ENCODE data around the gene RALGAPA2.

DNA sequence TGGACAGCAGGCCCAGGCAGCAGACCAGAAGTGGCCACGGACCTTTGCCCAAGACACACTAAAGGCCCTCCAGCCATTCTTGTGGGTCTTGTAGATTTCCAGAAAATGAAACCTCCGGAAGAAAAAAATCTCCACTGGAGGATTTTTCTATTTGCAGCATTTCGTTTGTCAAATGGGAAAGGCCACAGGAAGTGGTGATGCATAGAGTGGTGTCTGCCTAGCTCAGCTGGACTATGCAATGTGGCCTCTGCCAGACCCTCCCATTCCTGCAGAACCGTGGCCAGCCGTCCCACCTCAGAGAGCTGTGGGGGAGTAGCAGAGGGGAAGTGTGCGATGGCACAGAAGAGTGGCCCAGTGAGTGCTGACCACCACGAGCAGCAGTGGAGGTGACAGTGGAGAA, 368.5 kb downstream of the RALGAPA2 start:
- TF ChIP-seq, protein P1, sequence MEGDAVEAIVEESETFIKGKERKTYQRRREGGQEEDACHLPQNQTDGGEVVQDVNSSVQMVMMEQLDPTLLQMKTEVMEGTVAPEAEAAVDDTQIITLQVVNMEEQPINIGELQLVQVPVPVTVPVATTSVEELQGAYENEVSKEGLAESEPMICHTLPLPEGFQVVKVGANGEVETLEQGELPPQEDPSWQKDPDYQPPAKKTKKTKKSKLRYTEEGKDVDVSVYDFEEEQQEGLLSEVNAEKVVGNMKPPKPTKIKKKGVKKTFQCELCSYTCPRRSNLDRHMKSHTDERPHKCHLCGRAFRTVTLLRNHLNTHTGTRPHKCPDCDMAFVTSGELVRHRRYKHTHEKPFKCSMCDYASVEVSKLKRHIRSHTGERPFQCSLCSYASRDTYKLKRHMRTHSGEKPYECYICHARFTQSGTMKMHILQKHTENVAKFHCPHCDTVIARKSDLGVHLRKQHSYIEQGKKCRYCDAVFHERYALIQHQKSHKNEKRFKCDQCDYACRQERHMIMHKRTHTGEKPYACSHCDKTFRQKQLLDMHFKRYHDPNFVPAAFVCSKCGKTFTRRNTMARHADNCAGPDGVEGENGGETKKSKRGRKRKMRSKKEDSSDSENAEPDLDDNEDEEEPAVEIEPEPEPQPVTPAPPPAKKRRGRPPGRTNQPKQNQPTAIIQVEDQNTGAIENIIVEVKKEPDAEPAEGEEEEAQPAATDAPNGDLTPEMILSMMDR (IDR thresholded peaks at IDR 0.05), result no peak
- TF ChIP-seq POLR2A (IDR thresholded peaks at IDR 0.05) (no peak), POLR2AphosphoS5 (IDR thresholded peaks at IDR 0.05) (no peak)

All from breast epithelium (tissue), 3 donors.